Measurements from ENCODE around the gene CACNA1C. TPM values are rescaled to one million over a fixed set of nuclear protein-coding genes. Genes with fewer than 3 reads are reported as not detected.

The CACNA1C gene
- total RNA-seq, 1 donor from 2014 or later: 7.3 TPM

GRCh38 chr12:2544230-2544629, 491.4 kb downstream of the CACNA1C start:
- Histone ChIP-seq H3K36me3 (ENCODE audit: control insufficient read depth in 3 of 3, insufficient read depth in 3 of 3, low read length in 3 of 3) (no peaks in the 10 kb centered on the region), H3K4me3 (ENCODE audit: low read length in 3 of 3) (no peak overlapping the region), H3K9ac (ENCODE audit: low read depth in 1 of 3, low read length in 3 of 3) (no peak overlapping the region), H3K27ac (ENCODE audit: low read depth, low read length) (no peak overlapping the region), H3K9me3 (ENCODE audit: control insufficient read depth in 3 of 3, low read length in 3 of 3) (no peaks in the 10 kb centered on the region), H3K4me1 (ENCODE audit: control insufficient read depth in 3 of 3, insufficient read depth in 3 of 3, low read length in 3 of 3) (no peaks in the 10 kb centered on the region), H3K27me3 (ENCODE audit: control insufficient read depth in 3 of 3, insufficient read depth in 3 of 3, low read length in 3 of 3) (peaks cover 4 to 21% (median 4%) of the 10 kb centered on the region in 3 donors)

DNA sequence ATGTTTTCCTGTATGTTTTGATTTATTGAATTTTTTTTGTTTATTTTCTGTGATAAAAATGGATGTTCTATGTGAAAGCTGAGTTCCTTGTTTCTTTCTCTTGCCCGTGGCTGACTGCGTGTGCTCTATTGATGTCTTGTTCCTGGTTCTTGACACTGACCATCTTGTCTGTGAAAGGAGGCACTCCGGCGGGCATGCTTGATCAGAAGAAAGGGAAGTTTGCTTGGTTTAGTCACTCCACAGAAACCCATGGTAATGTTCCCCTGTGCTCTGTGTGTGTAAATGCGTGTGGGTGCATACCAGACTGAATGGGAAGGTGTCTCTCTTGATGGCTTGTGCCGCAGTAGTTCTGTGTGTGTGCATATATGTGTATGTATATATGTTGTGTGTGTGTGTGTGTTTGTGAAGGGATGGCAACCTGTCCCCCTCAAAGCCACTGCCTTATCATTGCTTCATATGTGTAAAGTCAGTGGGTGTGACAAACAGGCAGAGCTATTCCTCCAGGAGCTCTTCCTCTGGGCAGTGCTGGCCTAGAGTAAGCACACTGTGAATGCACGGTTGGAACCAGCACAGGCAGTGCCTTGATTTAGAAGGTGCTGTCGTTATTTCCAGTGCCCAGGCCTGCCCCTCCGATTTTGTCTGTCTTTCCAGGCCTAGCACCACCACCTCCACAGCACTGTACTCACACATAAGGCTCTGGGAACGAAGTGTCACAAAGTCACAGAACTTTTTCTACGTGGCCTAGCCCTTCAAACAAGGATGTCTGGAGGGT, 494.7 kb downstream of the CACNA1C start:
- Histone ChIP-seq H3K4me3 (ENCODE audit: low read length in 3 of 3) (no peak overlapping the region), H3K36me3 (ENCODE audit: control insufficient read depth in 3 of 3, insufficient read depth in 3 of 3, low read length in 3 of 3) (no peaks in the 10 kb centered on the region), H3K9me3 (ENCODE audit: control insufficient read depth in 3 of 3, low read length in 3 of 3) (no peaks in the 10 kb centered on the region), H3K27ac (ENCODE audit: low read depth, low read length) (no peak overlapping the region), H3K27me3 (ENCODE audit: control insufficient read depth in 3 of 3, insufficient read depth in 3 of 3, low read length in 3 of 3) (peaks cover 0 to 9% (median 0%) of the 10 kb centered on the region in 3 donors), H3K4me1 (ENCODE audit: control insufficient read depth in 3 of 3, insufficient read depth in 3 of 3, low read length in 3 of 3) (peaks cover 9 to 12% (median 11%) of the 10 kb centered on the region in 3 donors), H3K9ac (ENCODE audit: low read depth in 1 of 3, low read length in 3 of 3) (no peak overlapping the region)

- H3K27ac ChIP-seq (ENCODE audit: low read depth, low read length): no peak overlapping the region
- no peak overlapping the region for H3K4me3 ChIP-seq (ENCODE audit: low read length in 3 of 3)
- no peaks in the 10 kb centered on the region for H3K36me3 ChIP-seq (ENCODE audit: control insufficient read depth in 3 of 3, insufficient read depth in 3 of 3, low read length in 3 of 3)
- H3K9ac ChIP-seq (ENCODE audit: low read depth in 1 of 3, low read length in 3 of 3): no peak overlapping the region
- no peaks in the 10 kb centered on the region for H3K9me3 ChIP-seq (ENCODE audit: control insufficient read depth in 3 of 3, low read length in 3 of 3)
- peaks cover 9 to 12% (median 11%) of the 10 kb centered on the region in 3 donors for H3K4me1 ChIP-seq (ENCODE audit: control insufficient read depth in 3 of 3, insufficient read depth in 3 of 3, low read length in 3 of 3)
- H3K27me3 ChIP-seq (ENCODE audit: control insufficient read depth in 3 of 3, insufficient read depth in 3 of 3, low read length in 3 of 3): peaks cover 0 to 12% (median 0%) of the 10 kb centered on the region in 3 donors
Observed at GRCh38 chr12:2548081-2548480, 495.3 kb downstream of the CACNA1C start.

DNA sequence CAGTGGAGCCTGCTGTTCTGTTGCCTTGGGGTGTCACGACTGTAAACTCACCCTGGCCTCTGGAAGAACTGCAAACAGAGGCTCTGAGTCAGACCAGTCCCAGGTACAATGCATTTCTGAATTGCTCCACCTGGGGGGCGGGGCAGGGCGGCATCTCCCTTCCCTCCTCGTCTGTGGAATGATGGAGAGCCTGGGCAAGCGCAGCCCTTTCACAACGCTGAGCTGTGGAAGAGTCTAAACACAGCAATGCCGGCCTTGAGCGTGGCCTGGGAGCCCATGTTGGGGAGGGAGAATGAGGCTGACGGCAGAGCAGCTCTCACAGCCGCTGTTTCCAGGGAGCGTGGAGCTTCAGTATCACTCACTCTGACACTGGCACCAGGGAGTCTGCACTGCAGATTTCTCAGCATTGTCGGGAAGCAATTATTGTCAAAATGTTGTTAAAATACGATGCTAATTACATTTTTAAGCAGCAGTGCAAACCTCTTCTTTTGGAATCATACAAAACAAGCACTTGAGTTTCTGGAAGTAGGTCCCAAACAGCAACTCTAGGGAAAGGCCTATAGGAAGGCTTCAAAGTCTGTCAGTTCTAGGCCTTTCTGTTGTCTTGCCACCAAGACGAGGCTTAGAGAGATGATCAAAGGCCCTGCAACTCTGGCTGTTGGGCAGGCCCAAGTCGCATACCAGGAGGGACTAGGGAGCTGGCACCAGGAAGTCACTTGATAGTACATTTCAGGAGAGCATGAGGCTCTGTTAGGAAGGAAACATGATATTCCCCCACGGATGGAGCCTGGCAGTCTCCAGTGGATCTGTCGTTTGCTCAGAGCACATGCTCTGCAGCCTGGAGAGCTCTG, 498.0 kb downstream of the CACNA1C start:
- peaks cover 0 to 4% (median 0%) of the 10 kb centered on the region in 3 donors for H3K36me3 ChIP-seq (ENCODE audit: control insufficient read depth in 3 of 3, insufficient read depth in 3 of 3, low read length in 3 of 3)
- no peaks in the 10 kb centered on the region for H3K9me3 ChIP-seq (ENCODE audit: control insufficient read depth in 3 of 3, low read length in 3 of 3)
- no peak overlapping the region for H3K4me3 ChIP-seq (ENCODE audit: low read length in 3 of 3)
- no peak overlapping the region for H3K9ac ChIP-seq (ENCODE audit: low read depth in 1 of 3, low read length in 3 of 3)
- H3K27ac ChIP-seq (ENCODE audit: low read depth, low read length): no peak overlapping the region
- H3K4me1 ChIP-seq (ENCODE audit: control insufficient read depth in 3 of 3, insufficient read depth in 3 of 3, low read length in 3 of 3): peaks cover 9 to 12% (median 11%) of the 10 kb centered on the region in 3 donors
- peaks cover 0 to 20% (median 5%) of the 10 kb centered on the region in 3 donors for H3K27me3 ChIP-seq (ENCODE audit: control insufficient read depth in 3 of 3, insufficient read depth in 3 of 3, low read length in 3 of 3)

DNA sequence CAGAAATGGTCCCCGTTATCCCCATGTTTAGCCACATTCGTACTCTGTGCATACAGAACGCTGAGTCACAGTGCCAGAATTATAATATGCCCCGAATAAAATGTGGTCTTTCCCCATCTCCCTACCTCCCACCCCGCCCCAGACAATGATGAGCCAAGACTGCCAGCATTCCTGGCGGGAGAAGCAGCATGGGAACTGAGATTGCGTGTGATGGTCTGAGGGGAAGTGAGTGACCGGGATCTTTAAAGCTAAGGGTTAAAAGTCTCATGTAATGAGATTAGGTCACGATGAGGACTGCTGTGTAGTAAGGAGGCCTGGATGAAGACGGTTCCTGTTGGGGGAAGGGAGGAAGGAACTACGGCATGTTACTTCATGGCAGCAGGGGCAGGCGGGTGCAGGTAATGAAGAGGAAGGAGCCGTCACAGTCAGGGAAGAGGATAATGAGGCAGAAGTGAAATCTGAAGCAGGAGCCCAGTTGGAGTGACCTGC, 498.7 kb downstream of the CACNA1C start:
- peaks cover 9 to 12% (median 11%) of the 10 kb centered on the region in 3 donors for H3K4me1 ChIP-seq (ENCODE audit: control insufficient read depth in 3 of 3, insufficient read depth in 3 of 3, low read length in 3 of 3)
- no peak overlapping the region for H3K27ac ChIP-seq (ENCODE audit: low read depth, low read length)
- H3K36me3 ChIP-seq (ENCODE audit: control insufficient read depth in 3 of 3, insufficient read depth in 3 of 3, low read length in 3 of 3): peaks cover 0 to 4% (median 0%) of the 10 kb centered on the region in 3 donors
- no peak overlapping the region for H3K9ac ChIP-seq (ENCODE audit: low read depth in 1 of 3, low read length in 3 of 3)
- H3K27me3 ChIP-seq (ENCODE audit: control insufficient read depth in 3 of 3, insufficient read depth in 3 of 3, low read length in 3 of 3): peaks cover 0 to 22% (median 9%) of the 10 kb centered on the region in 3 donors
- no peak overlapping the region for H3K4me3 ChIP-seq (ENCODE audit: low read length in 3 of 3)
- H3K9me3 ChIP-seq (ENCODE audit: control insufficient read depth in 3 of 3, low read length in 3 of 3): no peaks in the 10 kb centered on the region

GRCh38 chr12:2552000-2552756, 499.4 kb downstream of the CACNA1C start:
- Histone ChIP-seq H3K9me3 (ENCODE audit: control insufficient read depth in 3 of 3, low read length in 3 of 3) (no peaks in the 10 kb centered on the region), H3K36me3 (ENCODE audit: control insufficient read depth in 3 of 3, insufficient read depth in 3 of 3, low read length in 3 of 3) (peaks cover 0 to 4% (median 0%) of the 10 kb centered on the region in 3 donors)

GRCh38 chr12:2553388-2554126, 500.8 kb downstream of the CACNA1C start:
- Histone ChIP-seq H3K27ac (ENCODE audit: low read depth, low read length) (no peak overlapping the region), H3K9me3 (ENCODE audit: control insufficient read depth in 3 of 3, low read length in 3 of 3) (no peaks in the 10 kb centered on the region)

More at GRCh38 chr12:2552000-2552756, 499.4 kb downstream of the CACNA1C start:
- Histone ChIP-seq H3K4me3 (ENCODE audit: low read length in 3 of 3) (no peak overlapping the region), H3K9ac (ENCODE audit: low read depth in 1 of 3, low read length in 3 of 3) (no peak overlapping the region), H3K4me1 (ENCODE audit: control insufficient read depth in 3 of 3, insufficient read depth in 3 of 3, low read length in 3 of 3) (peaks cover 9 to 12% (median 11%) of the 10 kb centered on the region in 3 donors), H3K27me3 (ENCODE audit: control insufficient read depth in 3 of 3, insufficient read depth in 3 of 3, low read length in 3 of 3) (peaks cover 0 to 22% (median 10%) of the 10 kb centered on the region in 3 donors), H3K27ac (ENCODE audit: low read depth, low read length) (no peak overlapping the region)

DNA sequence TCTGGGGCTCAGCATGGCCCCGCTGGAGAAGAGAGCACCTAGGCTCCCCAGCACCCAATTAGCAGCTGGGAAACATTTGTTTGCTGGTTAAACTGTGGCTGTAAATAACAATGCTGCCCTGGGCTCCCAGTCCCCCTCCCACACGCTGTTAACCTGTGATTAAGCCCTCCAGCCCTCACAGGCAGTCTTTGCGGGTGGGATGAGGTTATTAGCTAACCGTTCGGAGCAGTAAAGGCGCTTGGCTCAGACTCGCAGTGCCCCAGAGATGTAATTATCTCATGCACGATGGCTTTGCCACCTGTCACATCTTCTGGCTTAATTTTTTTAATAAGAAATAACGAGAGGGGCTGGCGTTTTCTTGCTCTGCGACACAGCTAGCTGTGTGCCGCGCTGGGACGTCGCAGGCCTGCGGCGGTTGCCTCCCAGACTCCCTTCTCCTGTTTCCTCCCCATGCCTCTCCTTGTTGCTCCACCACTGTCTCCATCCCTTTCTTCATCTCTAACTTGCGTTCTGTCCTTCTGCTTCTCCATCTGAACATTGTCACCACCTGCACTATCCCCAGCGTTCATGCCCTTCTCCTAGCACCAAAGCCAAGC, 502.8 kb downstream of the CACNA1C start:
- Histone ChIP-seq H3K4me1 (ENCODE audit: control insufficient read depth in 3 of 3, insufficient read depth in 3 of 3, low read length in 3 of 3) (peaks cover 9 to 12% (median 11%) of the 10 kb centered on the region in 3 donors), H3K27me3 (ENCODE audit: control insufficient read depth in 3 of 3, insufficient read depth in 3 of 3, low read length in 3 of 3) (peaks cover 0 to 26% (median 14%) of the 10 kb centered on the region in 3 donors), H3K4me3 (ENCODE audit: low read length in 3 of 3) (no peak overlapping the region), H3K9me3 (ENCODE audit: control insufficient read depth in 3 of 3, low read length in 3 of 3) (no peaks in the 10 kb centered on the region), H3K36me3 (ENCODE audit: control insufficient read depth in 3 of 3, insufficient read depth in 3 of 3, low read length in 3 of 3) (peaks cover 0 to 4% (median 0%) of the 10 kb centered on the region in 3 donors), H3K9ac (ENCODE audit: low read depth in 1 of 3, low read length in 3 of 3) (no peak overlapping the region), H3K27ac (ENCODE audit: low read depth, low read length) (no peak overlapping the region)

More at GRCh38 chr12:2553388-2554126, 500.8 kb downstream of the CACNA1C start:
- Histone ChIP-seq H3K4me1 (ENCODE audit: control insufficient read depth in 3 of 3, insufficient read depth in 3 of 3, low read length in 3 of 3) (peaks cover 9 to 12% (median 11%) of the 10 kb centered on the region in 3 donors), H3K27me3 (ENCODE audit: control insufficient read depth in 3 of 3, insufficient read depth in 3 of 3, low read length in 3 of 3) (peaks cover 0 to 26% (median 14%) of the 10 kb centered on the region in 3 donors), H3K36me3 (ENCODE audit: control insufficient read depth in 3 of 3, insufficient read depth in 3 of 3, low read length in 3 of 3) (peaks cover 0 to 4% (median 0%) of the 10 kb centered on the region in 3 donors), H3K9ac (ENCODE audit: low read depth in 1 of 3, low read length in 3 of 3) (no peak overlapping the region), H3K4me3 (ENCODE audit: low read length in 3 of 3) (no peak overlapping the region)

All from skeletal muscle tissue (tissue), 4 donors.